SU-DHL-6 (cell line): ENCODE results near the gene CLSTN2.

Experiments
- CTCF ChIP-seq: fragments of 200-600 bp; sonication (generic); IDR thresholded peaks from one replicate; pipeline ENCODE4 v1.5.1; 2017; ENCODE audit warnings: antibody characterized with exemption, mild to moderate bottlenecking, low read length, moderate library complexity; ENCODE audit not compliant: insufficient read depth, poor library complexity, severe bottlenecking
- EZH2phosphoT487 ChIP-seq: fragments of 200-600 bp; sonication (generic), shearing (Covaris generic); conservative IDR thresholded peaks from 2 replicates; pipeline ENCODE4 v1.6.1; 2018; ENCODE audit warnings: mild to moderate bottlenecking, antibody characterized with exemption, low read length, moderate library complexity, mixed read lengths

- no peak for TF ChIP-seq CTCF
- TF ChIP-seq EZH2phosphoT487: no peak
Measured at GRCh38 chr3:140311428-140311827, 376.4 kb downstream of the CLSTN2 start.
